ENCODE measurements around the gene MVB12B. TPM values are rescaled to one million over a fixed set of nuclear protein-coding genes. Genes with fewer than 3 reads are reported as not detected.
"Not testable (repeated sequence)": the region's sequence is repeated elsewhere in the genome, so short reads cannot be mapped to it uniquely, and the experiment has no call there.

The MVB12B gene
- 0.80 and 1.0 TPM in 2 replicates for total RNA-seq

- intact Hi-C loops (cut with micrococcal nuclease), result loop anchor here (5.0 kb wide), 1 partner anchor 71 kb away; no protein-coding TSS in a partner anchor
Observed at GRCh38 chr9:126326228-126327005, at the start of gene MVB12B. Gene MVB12B, plus strand, starts transcription at chr9:126326829. Its CDS starts 101 bp downstream, at chr9:126326930.

DNA sequence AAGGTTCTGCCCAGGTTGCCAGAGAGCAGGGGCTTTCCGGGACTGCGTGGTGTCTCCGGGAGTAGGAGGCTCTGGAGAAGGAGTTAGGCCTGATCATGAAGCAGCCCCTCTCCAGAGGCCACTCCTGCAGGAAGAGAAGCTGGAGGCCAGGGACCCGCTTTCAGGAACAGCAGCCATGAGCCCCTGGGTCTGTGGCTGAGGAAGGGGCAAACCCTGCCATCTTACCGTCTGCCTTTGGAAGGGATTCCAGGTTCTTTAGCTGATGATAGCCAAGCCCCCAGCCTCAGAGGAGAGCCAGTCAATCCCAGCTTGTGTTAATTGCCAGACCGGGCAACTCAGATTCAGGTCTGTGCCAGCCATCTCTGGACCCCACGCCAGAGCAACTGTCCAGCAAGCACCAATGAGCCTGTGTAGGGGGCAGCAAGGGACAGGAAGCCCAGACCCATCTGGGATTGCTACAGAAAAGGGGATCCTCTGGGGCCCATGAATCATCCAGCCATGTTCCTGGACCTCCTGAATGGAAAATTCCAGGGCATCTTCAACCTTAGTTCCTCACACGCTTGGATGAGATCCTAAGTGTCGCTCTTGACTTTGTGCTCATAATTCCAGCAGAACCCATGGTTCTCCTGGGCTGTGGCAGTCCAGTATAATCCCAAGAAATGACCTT is 42.7 kb upstream of the MVB12B start:
- intact Hi-C loops (cut with micrococcal nuclease), result no loop called here

DNA sequence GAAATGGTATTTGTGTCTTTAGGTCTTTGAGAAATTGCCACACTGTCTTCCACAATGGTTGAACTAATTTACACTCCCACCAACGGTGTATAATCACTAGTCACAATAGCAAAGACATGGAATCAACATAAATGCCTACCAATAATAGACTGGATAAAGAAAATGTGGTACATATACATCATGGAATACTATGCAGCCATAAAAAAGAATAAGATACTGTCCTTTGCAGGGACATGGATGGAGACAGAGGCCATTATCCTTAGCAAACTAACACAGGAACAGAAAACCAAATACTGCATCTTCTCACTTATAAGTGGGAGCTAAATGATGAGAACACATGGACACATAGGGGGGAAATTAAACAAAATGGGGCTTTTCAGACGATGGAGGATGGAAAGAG is 41.0 kb upstream of the MVB12B start:
- intact Hi-C loops (cut with micrococcal nuclease), result not testable (repeated sequence)

DNA sequence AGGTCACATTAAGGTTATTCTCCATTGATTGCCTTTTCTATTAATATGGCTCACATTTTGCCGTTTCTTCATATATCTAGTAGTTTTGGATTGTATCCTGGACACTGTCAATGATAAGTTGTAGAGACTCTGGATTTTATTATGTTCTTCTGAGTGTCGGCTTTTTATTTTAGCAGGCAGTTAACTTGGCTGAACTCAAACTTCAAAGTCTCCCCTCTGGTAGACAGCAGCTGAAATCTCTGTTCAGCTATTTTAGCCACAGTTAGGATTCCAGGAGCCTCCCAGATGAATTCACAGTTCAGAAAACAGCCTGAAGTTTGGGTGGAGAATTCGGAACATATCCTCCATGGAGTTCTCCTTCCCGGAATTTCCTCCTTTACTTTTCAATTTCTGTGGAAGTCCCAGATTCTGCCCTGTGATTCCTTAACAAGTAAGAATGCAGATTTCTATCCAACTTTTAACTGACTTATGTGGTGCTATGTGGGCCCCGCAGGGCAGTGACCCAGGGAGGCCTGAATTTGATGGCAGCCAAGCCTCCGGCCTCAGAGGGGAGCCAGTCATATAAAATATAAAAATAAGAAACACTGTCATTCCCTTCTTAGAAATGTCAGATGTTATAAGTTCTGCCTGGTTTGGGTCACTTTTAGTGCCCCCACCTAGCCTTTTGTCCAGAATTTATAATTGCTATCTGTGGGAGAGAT is 39.3 kb upstream of the MVB12B start:
- intact Hi-C loops (cut with micrococcal nuclease), result no loop called here

DNA sequence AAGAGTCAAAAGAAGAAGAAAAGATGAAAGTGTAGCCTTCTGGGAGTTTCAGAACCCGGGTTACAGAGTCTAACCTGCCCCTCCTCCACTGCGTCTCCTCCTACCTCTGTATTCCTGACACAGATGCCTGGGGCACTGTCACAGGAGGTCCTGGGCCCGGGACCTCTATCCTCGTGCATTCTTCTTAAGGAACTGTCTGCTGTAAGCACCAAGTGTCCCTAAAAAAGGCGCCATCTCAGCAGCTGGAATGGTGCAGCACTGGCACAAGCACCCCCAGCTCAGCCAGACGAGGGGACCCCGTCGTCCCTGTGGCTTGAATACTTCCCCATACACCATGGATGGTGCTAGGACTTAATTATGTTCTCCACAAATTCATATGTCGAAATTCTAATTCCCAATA is 35.8 kb upstream of the MVB12B start:
- intact Hi-C loops (cut with micrococcal nuclease), result no loop called here

DNA sequence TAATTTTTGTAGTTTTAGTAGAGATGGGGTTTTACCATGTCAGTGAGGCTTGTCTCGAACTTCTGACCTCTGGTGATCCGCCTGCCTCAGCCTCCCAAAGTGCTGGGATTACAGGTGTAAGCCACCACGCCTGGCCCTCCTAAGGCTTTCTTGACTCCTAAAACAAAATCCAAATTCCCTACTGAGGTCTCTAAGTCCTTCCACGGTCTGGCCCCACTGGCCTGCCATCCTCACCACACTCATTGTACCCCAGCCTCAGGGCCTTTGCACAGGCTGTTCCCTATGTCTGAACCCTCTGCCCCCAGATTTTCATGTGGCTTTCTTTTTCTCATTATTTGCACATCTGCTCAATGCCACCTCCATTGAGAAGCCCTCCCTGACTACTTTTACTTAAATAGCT is 34.7 kb upstream of the MVB12B start:
- intact Hi-C loops (cut with micrococcal nuclease), result no loop called here

- intact Hi-C loops (cut with micrococcal nuclease), result no loop called here
Observed at GRCh38 chr9:126292736-126293521, 33.7 kb upstream of the MVB12B start.

DNA sequence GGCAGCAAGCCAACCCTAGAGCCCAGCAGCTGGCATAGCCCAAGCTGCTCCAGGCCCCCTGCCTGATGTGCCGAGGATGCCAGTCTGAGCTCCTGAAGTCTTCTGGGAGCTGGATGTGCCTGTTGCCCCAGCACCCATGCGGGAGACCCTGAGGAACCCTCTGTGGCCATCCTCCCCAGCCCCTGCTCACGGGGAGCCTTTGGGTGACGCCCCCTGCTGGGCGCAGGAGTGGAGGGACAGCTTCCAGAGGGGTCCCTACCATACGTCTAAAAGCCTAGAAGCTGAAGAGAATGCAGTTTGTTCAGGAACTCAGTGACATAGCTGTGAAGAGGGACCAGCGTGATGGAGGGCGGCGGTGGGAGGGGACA is 33.1 kb upstream of the MVB12B start:
- intact Hi-C loops (cut with micrococcal nuclease), result no loop called here

DNA sequence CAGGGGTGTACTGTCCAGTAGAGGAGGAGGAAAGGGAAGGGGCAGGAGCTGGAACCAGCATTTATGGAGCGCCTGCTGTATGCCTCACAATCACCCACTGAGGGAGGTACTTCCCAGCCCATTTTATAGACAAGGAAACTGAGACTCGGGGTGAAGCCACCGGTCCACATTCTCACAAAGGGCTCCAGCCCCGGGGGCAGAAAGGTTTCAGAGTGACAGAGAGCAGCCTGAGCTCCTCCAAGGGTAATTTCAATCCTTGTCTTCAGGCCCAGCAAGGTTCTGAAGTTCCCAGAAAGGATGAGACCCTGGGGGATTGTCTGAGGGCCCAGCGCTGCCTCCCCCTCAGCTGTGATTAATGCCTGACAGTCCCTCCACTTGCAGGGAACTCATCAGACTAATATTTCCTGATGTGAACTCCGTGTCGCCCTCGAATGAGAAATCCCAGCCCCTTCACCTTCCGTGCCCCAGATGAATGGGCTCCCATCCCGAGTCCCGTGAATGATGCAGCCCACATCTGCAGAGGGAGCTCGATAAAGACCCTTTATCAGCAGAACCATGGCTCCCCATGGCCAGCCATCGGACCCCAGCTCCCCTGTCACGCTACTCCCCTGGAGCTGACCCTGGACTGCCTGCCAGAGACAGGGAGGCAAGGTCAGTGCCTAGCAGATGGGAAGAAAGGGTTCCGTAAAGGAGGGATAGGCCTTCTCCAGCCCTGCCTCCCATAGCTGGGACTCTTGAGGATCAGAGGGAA is 32.1 kb upstream of the MVB12B start:
- intact Hi-C loops (cut with micrococcal nuclease), result no loop called here

- intact Hi-C loops (cut with micrococcal nuclease), result no loop called here
Observed at GRCh38 chr9:126295082-126295477, 31.5 kb upstream of the MVB12B start.

GRCh38 chr9:126295516-126295915 is 31.1 kb upstream of the MVB12B start:
- intact Hi-C loops (cut with micrococcal nuclease), result no loop called here

DNA sequence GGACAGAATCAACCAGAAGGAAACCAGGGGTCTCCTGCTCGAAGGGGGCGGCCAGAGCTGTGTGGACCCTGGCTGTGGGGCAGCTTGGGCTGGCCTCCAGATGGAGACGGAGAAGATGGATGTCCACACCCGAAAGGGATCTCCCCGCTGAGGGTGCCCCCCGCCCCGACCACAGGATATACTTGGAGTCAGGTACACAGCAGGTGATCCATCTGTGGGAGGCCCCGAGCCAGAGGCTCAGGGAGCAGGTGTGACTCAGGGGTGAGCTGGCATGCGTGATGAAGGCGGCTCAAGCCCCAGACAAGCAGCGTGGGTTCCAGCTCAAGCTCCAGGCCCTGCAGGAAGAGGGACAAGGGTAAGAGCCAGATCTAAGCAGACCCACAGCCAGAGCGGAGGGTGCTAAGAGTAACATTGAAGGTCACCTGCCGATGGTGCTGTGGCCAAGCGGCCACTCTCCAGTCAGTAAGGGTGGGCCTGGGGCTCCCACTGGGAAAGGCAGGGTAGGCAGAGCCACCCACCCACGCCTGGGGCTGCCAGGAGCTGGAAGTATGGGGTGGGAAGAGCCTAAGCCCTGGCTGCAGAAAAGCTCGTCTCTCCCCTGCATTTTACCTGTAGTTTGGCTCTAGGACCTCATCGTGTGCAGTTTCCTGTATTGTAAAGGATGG is 30.6 kb upstream of the MVB12B start:
- intact Hi-C loops (cut with micrococcal nuclease), result no loop called here

DNA sequence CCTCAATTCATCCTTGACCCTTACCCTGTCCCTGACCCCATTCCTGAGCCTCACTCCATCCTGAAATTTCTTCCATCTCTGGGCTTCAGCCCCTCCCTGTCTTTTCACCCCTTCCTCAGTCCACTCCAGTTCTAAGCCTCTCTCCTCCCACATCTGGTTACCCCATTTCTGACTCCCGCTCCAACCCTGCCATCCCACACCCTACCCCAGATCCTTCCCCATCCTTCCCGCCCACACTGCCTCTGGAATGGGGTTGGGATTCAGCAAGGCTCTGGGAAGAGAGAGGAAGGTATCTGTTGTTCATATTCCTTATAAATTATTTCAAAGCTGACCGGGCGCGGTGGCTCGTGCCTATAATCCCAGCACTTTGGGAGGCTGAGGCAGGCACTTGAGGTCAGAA is 29.9 kb upstream of the MVB12B start:
- intact Hi-C loops (cut with micrococcal nuclease), result no loop called here

GRCh38 chr9:126297661-126298060 is 29.0 kb upstream of the MVB12B start:
- intact Hi-C loops (cut with micrococcal nuclease), result no loop called here

DNA sequence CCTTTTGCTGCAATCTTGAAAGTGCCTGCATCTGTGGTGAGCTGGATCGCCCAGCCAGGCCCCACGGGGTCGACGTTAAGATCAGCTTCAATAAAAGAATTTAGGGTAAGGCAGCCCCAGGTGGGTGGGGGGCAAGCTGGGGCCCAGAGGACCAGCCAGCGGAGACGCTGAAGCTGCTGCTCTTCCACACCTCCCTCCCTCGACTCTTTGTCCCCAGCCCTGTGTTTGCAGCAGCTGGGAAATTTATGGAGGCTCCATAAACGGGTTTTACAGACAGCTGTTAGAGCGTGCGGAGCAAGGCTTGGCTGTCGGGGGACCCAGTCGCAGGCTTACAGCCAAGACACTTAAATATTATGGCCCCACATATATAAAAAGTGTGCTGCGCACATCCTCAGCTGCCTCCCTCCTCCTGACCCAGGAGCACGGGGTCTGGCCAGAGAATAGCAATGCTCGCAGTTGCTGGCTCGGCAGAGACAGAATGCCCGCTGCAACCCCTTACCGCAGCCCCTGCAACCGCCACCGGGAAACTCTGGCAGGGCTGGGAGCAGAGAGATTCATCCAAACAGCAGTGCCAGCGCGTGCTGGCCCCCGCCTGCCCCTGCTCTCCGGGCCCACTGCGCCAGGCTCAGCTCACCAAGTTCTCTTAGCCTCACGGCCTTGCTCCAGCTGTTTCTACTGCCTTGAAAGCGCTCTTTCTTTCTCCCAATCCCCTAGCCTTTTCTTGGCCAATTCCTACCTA is 28.4 kb upstream of the MVB12B start:
- intact Hi-C loops (cut with micrococcal nuclease), result no loop called here

- intact Hi-C loops (cut with micrococcal nuclease), result no loop called here
Observed at GRCh38 chr9:126299706-126300276, 26.8 kb upstream of the MVB12B start.

DNA sequence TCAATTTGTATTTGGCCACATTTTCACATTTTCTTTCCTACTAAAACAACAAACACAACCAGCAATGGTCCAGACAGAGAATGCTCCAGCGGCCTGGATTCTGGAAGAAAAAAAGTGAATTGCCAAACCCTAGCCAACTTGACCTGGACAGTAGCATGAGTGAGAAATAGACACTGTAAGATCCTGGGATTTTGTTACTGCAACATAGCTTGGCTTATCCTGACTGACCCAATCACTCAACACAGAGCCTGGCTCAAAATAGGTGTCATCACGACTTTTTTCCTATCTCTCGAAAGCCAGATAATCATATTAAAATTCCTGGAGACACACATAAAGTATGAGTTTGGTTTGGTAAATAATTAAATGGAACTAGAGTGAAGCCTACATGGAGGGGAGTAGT is 25.4 kb upstream of the MVB12B start:
- intact Hi-C loops (cut with micrococcal nuclease), result no loop called here

- intact Hi-C loops (cut with micrococcal nuclease), result loop anchor here (1.0 kb wide), 1 partner anchor 95 kb away; no protein-coding TSS in a partner anchor
Observed at GRCh38 chr9:126301985-126302603, 24.5 kb upstream of the MVB12B start.

GRCh38 chr9:126302730-126303129 is 23.9 kb upstream of the MVB12B start:
- intact Hi-C loops (cut with micrococcal nuclease), result loop anchor here (1.0 kb wide), 1 partner anchor 95 kb away; no protein-coding TSS in a partner anchor

All from T-helper 2 cell treated with Interferon-gamma antibody and Interleukin-4, amounts not matched to agents 100 ng/mL and 5 ng/mL, for 36 hours (primary cell).